ENCODE measurements around the gene TAC4.

DNA sequence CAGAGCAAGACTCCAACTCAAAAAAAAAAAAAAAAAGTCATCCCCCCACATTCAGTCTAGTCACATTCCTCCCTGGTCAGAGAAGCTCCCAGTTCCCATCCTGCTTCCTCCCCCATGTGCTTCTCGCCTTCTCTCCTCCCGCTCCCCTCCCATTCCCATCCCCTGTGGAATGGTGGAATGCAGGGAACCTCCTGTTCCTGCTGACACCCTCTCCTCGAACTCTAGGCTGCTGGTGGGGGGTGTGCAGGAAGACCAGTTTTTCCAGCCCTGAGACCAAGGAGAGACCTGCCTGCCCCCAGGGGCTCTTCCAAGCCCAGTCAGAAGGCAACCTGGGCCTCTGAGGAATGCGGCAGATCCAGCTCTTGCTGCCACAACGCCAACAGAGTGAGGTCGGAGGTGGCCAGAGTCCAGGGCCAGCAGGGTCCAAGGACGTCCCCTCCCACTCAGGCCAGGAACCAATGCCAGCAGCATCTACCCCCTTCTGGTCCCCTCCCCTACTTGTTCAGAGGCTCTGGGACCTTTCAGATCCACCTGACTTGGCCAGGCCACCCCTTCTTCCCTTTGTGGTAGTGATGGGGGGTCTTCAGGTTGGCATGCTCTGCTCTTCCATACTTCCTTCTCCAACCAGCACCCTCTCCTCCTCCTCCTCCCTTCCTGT is 39.3 kb upstream of the TAC4 start:
- TF ChIP-seq ZNF496 (CRISPR knock-in tag; IDR thresholded peaks at IDR 0.05; ENCODE audit: insufficient replicate concordance) = no peak
- no peak for TF ChIP-seq SRSF4 (IDR thresholded peaks at IDR 0.05; ENCODE audit: low read depth, low read length, poor library complexity, severe bottlenecking)

Measured in HepG2 (cell line).